Superior temporal gyrus (tissue), 1 donor: ENCODE results near the gene DCLRE1A.

ENCODE experiments used
- DNase-seq: peaks from one replicate; pipeline ENCODE4 v3.0.0-alpha.2; 2016; ENCODE audit errors: extremely low spot score

The DCLRE1A gene

GRCh38 chr10:113788604-113789083 lies 65.2 kb downstream of the DCLRE1A start:
- DNase-seq = peak; percentile 82
